ENCODE measurements around the gene INPP5J.

DNA sequence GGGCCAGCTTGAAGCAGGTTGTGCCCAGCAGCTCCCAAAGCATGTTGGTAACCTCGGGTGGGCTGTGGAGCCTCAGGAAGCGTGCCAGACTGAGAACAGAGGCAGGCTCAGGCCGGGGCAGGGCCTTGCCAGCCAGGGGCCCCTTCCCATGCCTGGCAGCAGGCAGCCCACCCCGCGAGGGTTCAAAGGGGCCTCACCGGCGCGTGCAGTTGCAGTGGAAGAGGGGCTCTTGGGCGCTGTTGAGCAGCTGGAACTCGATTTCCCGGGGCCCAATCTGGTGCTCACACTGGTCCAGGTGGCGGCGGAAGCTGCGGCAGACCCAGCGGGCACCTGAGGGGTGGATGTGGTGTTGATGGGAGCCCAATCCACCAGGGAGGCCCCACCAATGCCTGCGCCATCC is 13.9 kb downstream of the INPP5J start:
- TF ChIP-seq EZH2 (IDR thresholded peaks at IDR 0.05; ENCODE audit: borderline replicate concordance): no peak
- TF ChIP-seq, protein P1, sequence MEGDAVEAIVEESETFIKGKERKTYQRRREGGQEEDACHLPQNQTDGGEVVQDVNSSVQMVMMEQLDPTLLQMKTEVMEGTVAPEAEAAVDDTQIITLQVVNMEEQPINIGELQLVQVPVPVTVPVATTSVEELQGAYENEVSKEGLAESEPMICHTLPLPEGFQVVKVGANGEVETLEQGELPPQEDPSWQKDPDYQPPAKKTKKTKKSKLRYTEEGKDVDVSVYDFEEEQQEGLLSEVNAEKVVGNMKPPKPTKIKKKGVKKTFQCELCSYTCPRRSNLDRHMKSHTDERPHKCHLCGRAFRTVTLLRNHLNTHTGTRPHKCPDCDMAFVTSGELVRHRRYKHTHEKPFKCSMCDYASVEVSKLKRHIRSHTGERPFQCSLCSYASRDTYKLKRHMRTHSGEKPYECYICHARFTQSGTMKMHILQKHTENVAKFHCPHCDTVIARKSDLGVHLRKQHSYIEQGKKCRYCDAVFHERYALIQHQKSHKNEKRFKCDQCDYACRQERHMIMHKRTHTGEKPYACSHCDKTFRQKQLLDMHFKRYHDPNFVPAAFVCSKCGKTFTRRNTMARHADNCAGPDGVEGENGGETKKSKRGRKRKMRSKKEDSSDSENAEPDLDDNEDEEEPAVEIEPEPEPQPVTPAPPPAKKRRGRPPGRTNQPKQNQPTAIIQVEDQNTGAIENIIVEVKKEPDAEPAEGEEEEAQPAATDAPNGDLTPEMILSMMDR (IDR thresholded peaks at IDR 0.05; ENCODE audit: poor library complexity): no peak

Data from hepatocyte (in vitro differentiated cells).